Stimulated activated CD4-positive, alpha-beta T cell treated with anti-CD3 and anti-CD28 coated beads, Interleukin-15, amount 100 ng/mL, for 1 hour (primary cell): ENCODE data around the gene ZFP36L1.

Experiments
- DNase-seq, 2 donors: peaks; one replicate each; pipeline ENCODE4 v3.0.0-alpha.2; 2020; ENCODE audit warnings: low read depth in 1 of 2, low spot score in 1 of 2

ZFP36L1 gene

DNA sequence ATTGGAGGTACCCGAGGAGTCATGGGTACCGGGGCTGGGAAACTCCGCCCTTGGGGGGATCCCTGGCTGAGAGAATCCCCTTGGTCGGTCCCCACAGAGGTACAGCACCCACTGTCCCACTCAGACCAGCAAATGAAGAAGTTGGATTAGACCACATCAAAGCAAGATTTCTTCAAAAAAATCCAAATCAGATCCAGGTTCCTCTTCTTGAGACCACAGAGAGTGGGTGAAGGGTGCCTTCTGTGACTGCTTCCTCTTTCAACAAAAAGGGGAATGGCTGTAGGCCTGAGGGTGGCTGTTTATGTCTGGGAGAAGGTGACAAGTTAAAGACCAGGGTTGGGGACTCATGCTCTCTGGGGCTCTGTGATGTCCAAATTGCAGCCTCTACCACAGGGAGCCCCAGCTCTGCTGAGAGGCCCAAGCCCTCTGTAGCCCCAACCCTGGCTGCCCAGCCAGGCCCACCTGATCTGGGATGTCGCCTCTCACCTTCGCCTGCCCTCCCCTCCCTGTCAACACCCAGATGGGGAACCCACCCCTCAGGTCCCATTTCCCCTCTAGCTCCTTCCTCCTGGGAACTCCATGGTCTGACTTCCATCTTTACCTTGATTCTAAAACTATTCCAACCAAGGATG, 50.9 kb downstream of the ZFP36L1 start:
- no peak for DNase-seq

GRCh38 chr14:68741477-68741791, 51.4 kb downstream of the ZFP36L1 start:
- no peak for DNase-seq

GRCh38 chr14:68740788-68741476, 51.9 kb downstream of the ZFP36L1 start:
- DNase-seq: no peak

DNA sequence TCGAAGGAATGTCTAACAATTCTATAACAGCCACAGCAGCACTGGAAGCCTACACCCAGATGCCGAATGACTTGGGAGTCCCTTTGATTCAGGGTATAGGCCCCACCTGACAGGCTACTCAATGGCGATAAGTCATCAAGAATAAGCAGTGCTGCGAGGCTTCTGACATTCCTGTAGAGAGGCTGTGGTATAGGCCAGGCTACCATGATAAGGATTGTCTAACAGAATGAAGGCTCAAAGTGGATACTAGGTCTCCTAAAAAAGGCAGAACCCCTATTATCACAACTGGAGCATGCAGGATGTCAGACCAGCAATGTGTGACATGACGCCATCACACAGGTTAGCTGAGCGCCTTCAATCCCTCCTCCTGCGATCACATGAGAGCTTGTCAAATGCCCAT, 53.2 kb downstream of the ZFP36L1 start:
- DNase-seq: no peak

DNA sequence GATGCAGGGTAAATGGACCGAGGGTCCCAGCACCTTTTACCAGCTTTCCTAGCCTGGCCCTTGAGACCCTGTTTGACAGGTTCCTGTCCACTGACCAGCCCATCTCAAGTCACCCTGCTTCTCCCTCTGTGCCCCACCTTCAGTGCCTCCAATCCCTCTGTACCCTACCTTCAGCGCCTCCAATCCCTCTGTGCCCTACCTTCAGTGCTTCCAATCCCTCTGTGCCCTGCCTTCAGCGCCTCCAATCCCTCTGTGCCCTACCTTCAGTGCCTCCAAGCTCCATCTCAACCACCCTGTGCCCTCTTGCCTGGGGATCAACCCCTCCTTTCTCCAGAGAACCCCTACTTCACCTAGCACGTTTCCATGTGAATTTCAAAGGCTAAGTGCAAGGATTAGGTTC, 54.3 kb downstream of the ZFP36L1 start:
- no peak for DNase-seq
